HepG2 (cell line): ENCODE data around the gene GLI3. TPM values are rescaled to one million over a fixed set of nuclear protein-coding genes. Genes with fewer than 3 reads are reported as not detected.

Source experiments
- ATF4 ChIP-seq, 2 experiments: fragments of 450-650 bp in 1 of 2; sonication (generic) in 1 of 2; formaldehyde crosslinking; IDR thresholded peaks; 2 replicates each; pipeline versions ENCODE4 v1.5.0 to v1.8.0; 2020 to 2022; ENCODE audit warnings: mild to moderate bottlenecking in 1 of 2, missing genetic modification reagents in 1 of 2
- ATM ChIP-seq: fragments of 450-650 bp; IDR thresholded peaks from 2 replicates; pipeline ENCODE4 v1.7.1; 2017; ENCODE audit warnings: mild to moderate bottlenecking, borderline replicate concordance
- CBFB ChIP-seq: sonication (generic); formaldehyde crosslinking; IDR thresholded peaks from 2 replicates; pipeline ENCODE4 v1.4.0; 2020; ENCODE audit warnings: missing genetic modification reagents
- CBX5 ChIP-seq: sonication (generic); formaldehyde crosslinking; IDR thresholded peaks from 2 replicates; pipeline ENCODE4 v1.4.0; 2020; ENCODE audit warnings: missing genetic modification reagents, borderline replicate concordance
- CEBPB ChIP-seq: IDR thresholded peaks from 2 replicates; pipeline ENCODE4 v1.6.1; 2011; ENCODE audit warnings: low read depth, low read length, improper control_type of control experiment, borderline replicate concordance
- CREBL2 ChIP-seq: sonication (generic); formaldehyde crosslinking; IDR thresholded peaks from 2 replicates; pipeline ENCODE4 v1.8.1; 2023; ENCODE audit warnings: missing genetic modification reagents, mild to moderate bottlenecking, borderline replicate concordance
- EED ChIP-seq: sonication (generic); formaldehyde crosslinking; IDR thresholded peaks from 2 replicates; pipeline ENCODE4 v1.5.0; 2020; ENCODE audit warnings: mild to moderate bottlenecking, missing genetic modification reagents
- HBP1 ChIP-seq: IDR thresholded peaks from 2 replicates; pipeline ENCODE4 v1.6.1; 2016; ENCODE audit warnings: low read depth, control low read depth
- HCFC1 ChIP-seq: fragments of 150-350 bp; IDR thresholded peaks from 2 replicates; pipeline ENCODE4 v1.6.1; 2014; ENCODE audit warnings: low read depth, low read length
- KLF13 ChIP-seq: sonication (generic); formaldehyde crosslinking; IDR thresholded peaks from 2 replicates; pipeline ENCODE4 v1.4.0; 2020; ENCODE audit warnings: mild to moderate bottlenecking, missing genetic modification reagents
- PPARG ChIP-seq: conservative IDR thresholded peaks from 2 replicates; pipeline ENCODE4 v1.6.1; 2016; ENCODE audit warnings: missing biosample characterization, missing genetic modification reagents
- RELA ChIP-seq: sonication (generic); formaldehyde crosslinking; IDR thresholded peaks from 2 replicates; pipeline ENCODE4 v1.4.0; 2020; ENCODE audit warnings: missing genetic modification reagents
- SATB2 ChIP-seq: sonication (generic); formaldehyde crosslinking; IDR thresholded peaks from 2 replicates; pipeline ENCODE4 v1.5.0; 2020; ENCODE audit warnings: missing genetic modification reagents
- SKIL ChIP-seq: sonication (generic); formaldehyde crosslinking; IDR thresholded peaks from 2 replicates; pipeline ENCODE4 v1.8.0; 2022; ENCODE audit warnings: missing genetic modification reagents, mild to moderate bottlenecking, moderate library complexity, borderline replicate concordance
- SNRNP70 ChIP-seq: fragments of 200-400 bp; formaldehyde crosslinking; IDR thresholded peaks from 2 replicates; pipeline ENCODE4 v1.6.1; 2017; ENCODE audit warnings: mild to moderate bottlenecking, low read depth, low read length, moderate library complexity
- TEAD3 ChIP-seq: optimal IDR thresholded peaks from 2 replicates; pipeline ENCODE3; 2016; ENCODE audit warnings: borderline replicate concordance
- TOPORS ChIP-seq: sonication (generic); formaldehyde crosslinking; IDR thresholded peaks from 2 replicates; pipeline ENCODE4 v1.8.0; 2023; ENCODE audit warnings: mild to moderate bottlenecking, missing genetic modification reagents
- UBTF ChIP-seq: sonication (generic); formaldehyde crosslinking; IDR thresholded peaks from 2 replicates; pipeline ENCODE4 v1.4.0; 2020; ENCODE audit warnings: mild to moderate bottlenecking, missing genetic modification reagents
- YEATS2 ChIP-seq: sonication (generic); formaldehyde crosslinking; IDR thresholded peaks from 2 replicates; pipeline ENCODE4 v1.4.0; 2020; ENCODE audit warnings: missing genetic modification reagents, borderline replicate concordance
- ZNF121 ChIP-seq: sonication (generic); formaldehyde crosslinking; IDR thresholded peaks from 2 replicates; pipeline ENCODE4 v1.5.0; 2020; ENCODE audit warnings: mild to moderate bottlenecking, missing genetic modification reagents
- ZNF546 ChIP-seq: sonication (generic); formaldehyde crosslinking; conservative IDR thresholded peaks from 2 replicates; pipeline ENCODE4 v1.8.1; 2023; ENCODE audit warnings: mild to moderate bottlenecking, missing genetic modification reagents
- ZNF598 ChIP-seq: sonication (generic); formaldehyde crosslinking; IDR thresholded peaks from 2 replicates; pipeline ENCODE4 v1.5.1; 2020; ENCODE audit warnings: mild to moderate bottlenecking, missing genetic modification reagents, borderline replicate concordance
- ZNF674 ChIP-seq: sonication (generic); formaldehyde crosslinking; IDR thresholded peaks from 2 replicates; pipeline ENCODE4 v1.5.0; 2020; ENCODE audit warnings: low read depth, mild to moderate bottlenecking, missing genetic modification reagents
- ZNF724P ChIP-seq: sonication (generic); formaldehyde crosslinking; IDR thresholded peaks from 2 replicates; pipeline ENCODE4 v1.8.0; 2022; ENCODE audit warnings: missing genetic modification reagents, borderline replicate concordance
- polyA plus RNA-seq, 8 experiments: library from polyadenylated mRNA; depleted of rRNA in 3 of 8; stranded (reverse) in 7 of 8; unstranded in 1 of 8; fragments of >200 nt; fragmentation: Illumina TruSeq in 4 of 8; extraction: Trizol in 4 of 8; gene quantifications; 2 replicates each; pipeline versions ENCODE4 v1.2.1 to v1.2.3, GENCODE V29; 2011 to 2016; ENCODE audit warnings: low read depth in 4 of 8, missing spikeins in 1 of 8, mixed read lengths in 1 of 8; ENCODE audit not compliant: insufficient read depth in 1 of 8
- total RNA-seq, 5 experiments: library from RNA; depleted of rRNA; stranded (reverse); fragments of >200 nt; fragmentation: Illumina TruSeq; extraction: Trizol; gene quantifications; 2 replicates each; pipeline ENCODE4 v1.2.3, GENCODE V29; 2016; ENCODE audit warnings: low read depth in 1 of 5

Gene GLI3
- total and polyA plus RNA-seq, 2 of the 13 experiments (the other 11 are each of a cell fraction or from before 2014, with no cell fraction given): not detected

GRCh38 chr7:41942468-41943093 lies 294.4 kb downstream of the GLI3 start (continued):
- TF ChIP-seq UBTF (CRISPR knock-in tag) (peak; percentile 40), TOPORS (CRISPR knock-in tag) (no peak), TEAD3 (CRISPR knock-in tag) (peak; percentile 74), HBP1 (CRISPR knock-in tag) (no peak), CBX5 (CRISPR knock-in tag) (peak; percentile 69; the same call in 1 of the 2 replicates), SNRNP70 (no peak), CREBL2 (CRISPR knock-in tag) (no peak), ZNF674 (no peak), RELA (no peak), ZNF598 (CRISPR knock-in tag) (no peak), KLF13 (no peak), EED (0 out of 2 replicates have a peak, but pooled peaks have one; percentile 11), SKIL (CRISPR knock-in tag) (no peak), CBFB (no peak), YEATS2 (no peak), ZNF546 (no peak), ZNF121 (CRISPR knock-in tag) (no peak), ZNF724P (no peak), PPARG (CRISPR knock-in tag) (no peak; the same call in 1 of the 2 replicates), ATM (no peak), ATF4 (CRISPR knock-in tag; IDR thresholded peaks at IDR 0.05) (peak in 1 of 2 experiments; percentile 87; a peak in 2 of 4 replicates), SATB2 (CRISPR knock-in tag) (no peak), CEBPB (no peak), HCFC1 (no peak)
